ENCODE results near the gene GPC6.

The GPC6 gene

GRCh38 chr13:94080527-94080926 is 853.9 kb downstream of the GPC6 start:
- no peak for DNase-seq

- DNase-seq = no peak
These were observed 860.5 kb downstream of the GPC6 start for GRCh38 chr13:94087100-94087499.

- no peak for DNase-seq
These were observed 862.1 kb downstream of the GPC6 start for GRCh38 chr13:94088742-94089141.

GRCh38 chr13:94090773-94091480 is 864.3 kb downstream of the GPC6 start:
- no peak for DNase-seq

GRCh38 chr13:94093652-94094315 is 867.2 kb downstream of the GPC6 start:
- no peak for DNase-seq

- no peak for DNase-seq
These were observed 883.2 kb downstream of the GPC6 start for GRCh38 chr13:94109715-94110374.

- DNase-seq = no peak
These were observed 885.6 kb downstream of the GPC6 start for GRCh38 chr13:94112227-94112626.

GRCh38 chr13:94112731-94113130 is 886.1 kb downstream of the GPC6 start:
- DNase-seq = no peak

GRCh38 chr13:94113245-94113644 is 886.6 kb downstream of the GPC6 start:
- no peak for DNase-seq

- DNase-seq = no peak
These were observed 887.6 kb downstream of the GPC6 start for GRCh38 chr13:94114166-94114565.

- DNase-seq = no peak
These were observed 888.4 kb downstream of the GPC6 start for GRCh38 chr13:94115054-94115453.

- DNase-seq = no peak
These were observed 892.8 kb downstream of the GPC6 start for GRCh38 chr13:94119360-94119936.

GRCh38 chr13:94120878-94121277 is 894.3 kb downstream of the GPC6 start:
- DNase-seq = no peak

GRCh38 chr13:94121686-94122085 is 895.1 kb downstream of the GPC6 start:
- DNase-seq = no peak

GRCh38 chr13:94122300-94122915 is 895.8 kb downstream of the GPC6 start:
- DNase-seq = no peak

GRCh38 chr13:94123557-94123956 is 897.0 kb downstream of the GPC6 start:
- DNase-seq = no peak

- DNase-seq = no peak
These were observed 901.8 kb downstream of the GPC6 start for GRCh38 chr13:94128430-94128829.

GRCh38 chr13:94129490-94129894 is 902.9 kb downstream of the GPC6 start:
- DNase-seq = no peak

GRCh38 chr13:94138831-94139230 is 912.2 kb downstream of the GPC6 start:
- no peak for DNase-seq

GRCh38 chr13:94139393-94139995 is 912.9 kb downstream of the GPC6 start:
- DNase-seq = no peak

- DNase-seq = no peak
These were observed 913.4 kb downstream of the GPC6 start for GRCh38 chr13:94140027-94140426.

GRCh38 chr13:94140511-94140910 is 913.9 kb downstream of the GPC6 start:
- DNase-seq = no peak

Data from activated CD4-positive, alpha-beta T cell treated with anti-CD3 and anti-CD28 coated beads for 4 hours (primary cell).